ENCODE results near the gene MMP24. TPM values are rescaled to one million over a fixed set of nuclear protein-coding genes. Genes with fewer than 3 reads are reported as not detected.

Gene MMP24
- total RNA-seq: not detected in 2 replicates

GRCh38 chr20:35226126-35226883, at the start of gene MMP24:
TSS of gene MMP24 (plus strand) at chr20:35226690. CDS start at chr20:35226739, 49 bp downstream.

GRCh38 chr20:35277531-35278395, 51.3 kb downstream of the MMP24 start, which contains the start of gene MMP24OS:
TSS of gene MMP24OS (minus strand) at chr20:35278122. CDS start at chr20:35277929, 193 bp downstream.

GRCh38 chr20:35284267-35284991, 57.9 kb downstream of the MMP24 start, which contains the start of gene EIF6:
TSS of gene EIF6 (minus strand) at chr20:35284772. CDS start at chr20:35284487, 285 bp downstream.

GRCh38 chr20:35291654-35292503, 65.4 kb downstream of the MMP24 start, which contains the start of gene FAM83C:
TSS of gene FAM83C (minus strand) at chr20:35292425. CDS start at chr20:35292304, 121 bp downstream.

Other genes starting within 250 kb of the MMP24 start
- 45.9 and 58.5 TPM in 2 replicates for gene TRPC4AP, start 133.9 kb upstream of the MMP24 start, total RNA-seq
- gene EDEM2, start 79.4 kb upstream of the MMP24 start, total RNA-seq: 22.2 and 22.6 TPM in 2 replicates
- gene PROCR, start 54.6 kb upstream of the MMP24 start, total RNA-seq: 74.8 and 97.8 TPM in 2 replicates
- 15.9 and 30.8 TPM in 2 replicates for gene MMP24OS, start 51.4 kb downstream of the MMP24 start, total RNA-seq
- 222 and 278 TPM in 2 replicates for gene EIF6, start 58.1 kb downstream of the MMP24 start, total RNA-seq
- gene FAM83C, start 65.7 kb downstream of the MMP24 start, total RNA-seq: 1.2 and 3.2 TPM in 2 replicates
- 28.1 and 32.5 TPM in 2 replicates for gene UQCC1, start 185.3 kb downstream of the MMP24 start, total RNA-seq
- gene GDF5, start 211.5 kb downstream of the MMP24 start, total RNA-seq: 0.85 and 0.93 TPM in 2 replicates
- gene CEP250, start 228.9 kb downstream of the MMP24 start, total RNA-seq: 41.6 and 42.9 TPM in 2 replicates